Measurements from ENCODE around the gene ANO1. TPM values are rescaled to one million over a fixed set of nuclear protein-coding genes. Genes with fewer than 3 reads are reported as not detected.

The ANO1 gene
- total RNA-seq, 1 donor from 2014 or later, result 0.14 TPM

DNA sequence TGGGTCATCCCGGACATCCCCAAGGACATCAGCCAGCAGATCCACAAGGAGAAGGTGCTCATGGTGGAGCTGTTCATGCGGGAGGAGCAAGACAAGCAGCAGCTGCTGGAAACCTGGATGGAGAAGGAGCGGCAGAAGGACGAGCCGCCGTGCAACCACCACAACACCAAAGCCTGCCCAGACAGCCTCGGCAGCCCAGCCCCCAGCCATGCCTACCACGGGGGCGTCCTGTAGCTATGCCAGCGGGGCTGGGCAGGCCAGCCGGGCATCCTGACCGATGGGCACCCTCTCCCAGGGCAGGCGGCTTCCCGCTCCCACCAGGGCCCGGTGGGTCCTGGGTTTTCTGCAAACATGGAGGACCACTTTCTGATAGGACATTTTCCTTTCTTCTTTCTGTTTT, 109.7 kb downstream of the ANO1 start:
- H3K27ac ChIP-seq (ENCODE audit: low read depth, low read length), result no peak overlapping the region
- H4K20me1 ChIP-seq (ENCODE audit: insufficient read depth, low read length), result no peaks in the 10 kb centered on the region
- no peaks in the 10 kb centered on the region for H3K9me3 ChIP-seq (ENCODE audit: insufficient read depth, low read depth, low read length)
- no peaks in the 10 kb centered on the region for H3K9me3 Mint-ChIP-seq (ENCODE audit: unreplicated experiment)
- no peak for TF ChIP-seq EZH2 (IDR thresholded peaks at IDR 0.05; ENCODE audit: insufficient read depth, low read length)
- TF ChIP-seq, protein P1, sequence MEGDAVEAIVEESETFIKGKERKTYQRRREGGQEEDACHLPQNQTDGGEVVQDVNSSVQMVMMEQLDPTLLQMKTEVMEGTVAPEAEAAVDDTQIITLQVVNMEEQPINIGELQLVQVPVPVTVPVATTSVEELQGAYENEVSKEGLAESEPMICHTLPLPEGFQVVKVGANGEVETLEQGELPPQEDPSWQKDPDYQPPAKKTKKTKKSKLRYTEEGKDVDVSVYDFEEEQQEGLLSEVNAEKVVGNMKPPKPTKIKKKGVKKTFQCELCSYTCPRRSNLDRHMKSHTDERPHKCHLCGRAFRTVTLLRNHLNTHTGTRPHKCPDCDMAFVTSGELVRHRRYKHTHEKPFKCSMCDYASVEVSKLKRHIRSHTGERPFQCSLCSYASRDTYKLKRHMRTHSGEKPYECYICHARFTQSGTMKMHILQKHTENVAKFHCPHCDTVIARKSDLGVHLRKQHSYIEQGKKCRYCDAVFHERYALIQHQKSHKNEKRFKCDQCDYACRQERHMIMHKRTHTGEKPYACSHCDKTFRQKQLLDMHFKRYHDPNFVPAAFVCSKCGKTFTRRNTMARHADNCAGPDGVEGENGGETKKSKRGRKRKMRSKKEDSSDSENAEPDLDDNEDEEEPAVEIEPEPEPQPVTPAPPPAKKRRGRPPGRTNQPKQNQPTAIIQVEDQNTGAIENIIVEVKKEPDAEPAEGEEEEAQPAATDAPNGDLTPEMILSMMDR (IDR thresholded peaks at IDR 0.05; ENCODE audit: insufficient read depth, low read depth, low read length), result no peak
- H2AFZ ChIP-seq (ENCODE audit: low read depth, low read length), result no peak overlapping the region
- no peak overlapping the region for H3K27ac Mint-ChIP-seq (ENCODE audit: unreplicated experiment)
- H3K9ac ChIP-seq (ENCODE audit: low read length), result no peak overlapping the region
- peaks cover 26% of the 10 kb centered on the region for H3K27me3 Mint-ChIP-seq (ENCODE audit: low read depth, unreplicated experiment)
- H3K4me2 ChIP-seq (ENCODE audit: low read length), result no peak overlapping the region
- no peak overlapping the region for H3K4me3 ChIP-seq (ENCODE audit: insufficient read depth, low read depth, low read length)
- FAIRE-seq (no peak), DNase-seq (ENCODE audit: low read depth) (no peak)
- no peaks in the 10 kb centered on the region for H3K36me3 ChIP-seq (ENCODE audit: insufficient read depth, low read length)
- no peaks in the 10 kb centered on the region for H3K79me2 ChIP-seq (ENCODE audit: insufficient read depth, low read length)
- no peaks in the 10 kb centered on the region for H3K4me1 Mint-ChIP-seq (ENCODE audit: low read depth, unreplicated experiment)
- no peaks in the 10 kb centered on the region for H3K27me3 ChIP-seq (ENCODE audit: insufficient read depth, low read length)
- H3K36me3 Mint-ChIP-seq (ENCODE audit: low read depth, unreplicated experiment), result no peaks in the 10 kb centered on the region
- no peaks in the 10 kb centered on the region for H3K4me1 ChIP-seq (ENCODE audit: insufficient read depth, low read length)
- H3K4me3 Mint-ChIP-seq (ENCODE audit: unreplicated experiment), result no peak overlapping the region

DNA sequence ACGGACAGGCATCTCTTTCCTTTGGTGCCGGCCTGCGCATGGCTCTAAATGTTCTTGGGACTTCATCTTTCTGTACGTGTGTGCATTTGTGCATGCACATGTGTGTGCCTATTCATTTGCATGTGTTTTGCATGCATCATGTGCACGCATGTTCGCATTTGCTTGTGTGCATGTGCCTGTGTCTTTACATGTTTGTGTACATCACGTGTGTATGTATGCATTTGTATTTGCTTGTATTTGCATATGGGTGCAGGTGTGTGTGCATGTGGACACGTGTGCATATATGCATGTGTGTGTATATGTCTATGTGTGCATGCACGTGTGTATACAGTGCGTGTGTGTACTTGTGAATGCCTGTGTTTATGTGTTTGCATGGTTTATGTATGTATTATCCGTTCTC, 111.5 kb downstream of the ANO1 start:
- no peak for TF ChIP-seq EZH2 (IDR thresholded peaks at IDR 0.05; ENCODE audit: insufficient read depth, low read length)
- TF ChIP-seq, protein P1 (IDR thresholded peaks at IDR 0.05; ENCODE audit: insufficient read depth, low read depth, low read length), result no peak
- Mint-ChIP-seq H3K27me3 (ENCODE audit: low read depth, unreplicated experiment) (peaks cover 20% of the 10 kb centered on the region), H3K27ac (ENCODE audit: unreplicated experiment) (no peak overlapping the region), H3K4me1 (ENCODE audit: low read depth, unreplicated experiment) (no peaks in the 10 kb centered on the region), H3K4me3 (ENCODE audit: unreplicated experiment) (no peak overlapping the region), H3K9me3 (ENCODE audit: unreplicated experiment) (no peaks in the 10 kb centered on the region), H3K36me3 (ENCODE audit: low read depth, unreplicated experiment) (no peaks in the 10 kb centered on the region)
- Histone ChIP-seq H3K27me3 (ENCODE audit: insufficient read depth, low read length) (no peaks in the 10 kb centered on the region), H3K4me3 (ENCODE audit: insufficient read depth, low read depth, low read length) (no peak overlapping the region), H3K9ac (ENCODE audit: low read length) (no peak overlapping the region), H3K27ac (ENCODE audit: low read depth, low read length) (no peak overlapping the region), H3K9me3 (ENCODE audit: insufficient read depth, low read depth, low read length) (no peaks in the 10 kb centered on the region), H3K4me2 (ENCODE audit: low read length) (no peak overlapping the region), H2AFZ (ENCODE audit: low read depth, low read length) (no peak overlapping the region), H4K20me1 (ENCODE audit: insufficient read depth, low read length) (no peaks in the 10 kb centered on the region), H3K79me2 (ENCODE audit: insufficient read depth, low read length) (no peaks in the 10 kb centered on the region), H3K4me1 (ENCODE audit: insufficient read depth, low read length) (no peaks in the 10 kb centered on the region), H3K36me3 (ENCODE audit: insufficient read depth, low read length) (no peaks in the 10 kb centered on the region)
- FAIRE-seq (no peak), DNase-seq (ENCODE audit: low read depth) (no peak)

DNA sequence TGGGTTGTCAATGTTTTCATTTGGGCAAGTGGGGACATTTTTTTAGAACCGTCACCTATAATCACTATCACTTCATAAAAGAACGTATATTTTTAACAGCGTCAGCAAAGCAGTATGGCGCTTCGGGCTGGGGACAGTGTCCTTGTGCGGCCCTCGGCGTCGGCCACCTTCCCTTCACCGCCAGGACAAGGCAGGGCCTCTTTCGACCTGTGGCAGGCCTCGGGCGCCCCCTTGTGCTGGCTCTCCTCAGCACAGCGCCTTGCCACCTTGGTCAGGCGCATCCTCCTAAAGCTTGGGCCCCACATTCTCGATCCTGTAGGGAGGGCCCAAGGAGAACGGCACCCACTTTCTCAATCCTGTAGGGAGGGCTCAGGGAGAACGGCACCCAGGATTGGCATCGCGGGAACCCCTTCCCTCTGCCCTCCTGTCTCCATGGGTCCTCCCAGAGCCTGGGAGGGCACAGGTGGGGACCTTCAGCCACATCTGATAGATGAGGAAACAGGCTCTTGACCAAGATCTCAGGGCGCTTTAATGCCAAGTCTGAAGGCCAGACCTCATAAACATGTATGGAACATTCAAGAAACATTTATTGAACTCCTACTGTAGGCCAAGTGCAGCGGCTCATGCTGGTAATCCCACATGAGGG, 113.5 kb downstream of the ANO1 start:
- no peaks in the 10 kb centered on the region for H3K4me1 Mint-ChIP-seq (ENCODE audit: low read depth, unreplicated experiment)
- peaks cover 21% of the 10 kb centered on the region for H3K27me3 Mint-ChIP-seq (ENCODE audit: low read depth, unreplicated experiment)
- no peaks in the 10 kb centered on the region for H3K79me2 ChIP-seq (ENCODE audit: insufficient read depth, low read length)
- DNase-seq (ENCODE audit: low read depth), result peak; percentile 16
- no peaks in the 10 kb centered on the region for H3K9me3 Mint-ChIP-seq (ENCODE audit: unreplicated experiment)
- no peak overlapping the region for H3K27ac Mint-ChIP-seq (ENCODE audit: unreplicated experiment)
- H3K36me3 Mint-ChIP-seq (ENCODE audit: low read depth, unreplicated experiment), result no peaks in the 10 kb centered on the region
- no peak overlapping the region for H3K27ac ChIP-seq (ENCODE audit: low read depth, low read length)
- H3K4me1 ChIP-seq (ENCODE audit: insufficient read depth, low read length), result no peaks in the 10 kb centered on the region
- H3K4me2 ChIP-seq (ENCODE audit: low read length), result no peak overlapping the region
- no peak overlapping the region for H3K4me3 ChIP-seq (ENCODE audit: insufficient read depth, low read depth, low read length)
- H2AFZ ChIP-seq (ENCODE audit: low read depth, low read length), result no peak overlapping the region
- no peaks in the 10 kb centered on the region for H3K36me3 ChIP-seq (ENCODE audit: insufficient read depth, low read length)
- H3K9me3 ChIP-seq (ENCODE audit: insufficient read depth, low read depth, low read length), result no peaks in the 10 kb centered on the region
- no peaks in the 10 kb centered on the region for H4K20me1 ChIP-seq (ENCODE audit: insufficient read depth, low read length)
- peaks cover 2% of the 10 kb centered on the region for H3K27me3 ChIP-seq (ENCODE audit: insufficient read depth, low read length)
- H3K4me3 Mint-ChIP-seq (ENCODE audit: unreplicated experiment), result no peak overlapping the region
- H3K9ac ChIP-seq (ENCODE audit: low read length), result no peak overlapping the region
- no peak for TF ChIP-seq EZH2 (IDR thresholded peaks at IDR 0.05; ENCODE audit: insufficient read depth, low read length)
- TF ChIP-seq, protein P1 (IDR thresholded peaks at IDR 0.05; ENCODE audit: insufficient read depth, low read depth, low read length), result peak; percentile 75
- peak; percentile 52 for FAIRE-seq
